WERI-Rb-1 (cell line): ENCODE data around the gene SOX2.
"Not testable (repeated sequence)": the region's sequence is repeated elsewhere in the genome, so short reads cannot be mapped to it uniquely, and the experiment has no call there.

ENCODE experiments used
- DNase-seq: peaks from one replicate; pipeline ENCODE4 v3.0.0-alpha.2; 2020
- H3K27ac ChIP-seq: fragments of 250-450 bp; sonication (Bioruptor Pico); 2 replicates; pipeline ENCODE4 v1.5.1; 2020; ENCODE audit warnings: mild to moderate bottlenecking, moderate library complexity
- H3K27me3 ChIP-seq: fragments of 250-450 bp; sonication (Bioruptor Pico); 2 replicates; pipeline ENCODE4 v1.5.1; 2021; ENCODE audit warnings: mild to moderate bottlenecking, low read depth, moderate library complexity; ENCODE audit not compliant: insufficient read depth, severe bottlenecking
- H3K36me3 ChIP-seq: fragments of 250-450 bp; sonication (Bioruptor Pico); 2 replicates; pipeline ENCODE4 v1.5.1; 2020; ENCODE audit warnings: mild to moderate bottlenecking, moderate library complexity
- H3K4me3 ChIP-seq: 2 replicates; pipeline ENCODE4 v1.5.1; 2011; ENCODE audit warnings: low read depth, mild to moderate bottlenecking, control low read depth, low read length
- H3K9me3 ChIP-seq: fragments of 250-450 bp; sonication (Bioruptor Pico); 2 replicates; pipeline ENCODE4 v1.5.1; 2021; ENCODE audit warnings: mild to moderate bottlenecking, moderate library complexity; ENCODE audit not compliant: severe bottlenecking
- CTCF ChIP-seq: IDR thresholded peaks from 2 replicates; pipeline ENCODE4 v1.5.1; 2011; ENCODE audit warnings: low read depth, mild to moderate bottlenecking, control low read depth, inconsistent platforms, low read length

Gene SOX2

GRCh38 chr3:181756645-181757297 is 45.0 kb downstream of the SOX2 start:
- peaks cover 72% of the 10 kb centered on the region for H3K27me3 ChIP-seq
- no peak overlapping the region for H3K27ac ChIP-seq
- TF ChIP-seq CTCF: no peak
- DNase-seq: no peak
- no peaks in the 10 kb centered on the region for H3K36me3 ChIP-seq
- H3K9me3 ChIP-seq: no peaks in the 10 kb centered on the region
- no peak overlapping the region for H3K4me3 ChIP-seq

- DNase-seq: no peak
- H3K4me3 ChIP-seq: no peak overlapping the region
- H3K27ac ChIP-seq: no peak overlapping the region
- TF ChIP-seq CTCF: no peak
- no peaks in the 10 kb centered on the region for H3K36me3 ChIP-seq
- H3K9me3 ChIP-seq: no peaks in the 10 kb centered on the region
- peaks cover 73% of the 10 kb centered on the region for H3K27me3 ChIP-seq
These were observed 46.1 kb downstream of the SOX2 start for GRCh38 chr3:181757694-181758306.

- no peaks in the 10 kb centered on the region for H3K36me3 ChIP-seq
- H3K27ac ChIP-seq: no peak overlapping the region
- H3K4me3 ChIP-seq: no peak overlapping the region
- no peak for TF ChIP-seq CTCF
- H3K9me3 ChIP-seq: no peaks in the 10 kb centered on the region
- peaks cover 57% of the 10 kb centered on the region for H3K27me3 ChIP-seq
- DNase-seq: no peak
These were observed 50.2 kb downstream of the SOX2 start for GRCh38 chr3:181761906-181762305.

GRCh38 chr3:181764033-181764432 is 52.3 kb downstream of the SOX2 start:
- not testable (repeated sequence) for H3K36me3 ChIP-seq, H3K4me3 ChIP-seq, H3K9me3 ChIP-seq, H3K27ac ChIP-seq, DNase-seq
- peaks cover 65% of the 10 kb centered on the region for H3K27me3 ChIP-seq
